Nephron progenitor cell (in vitro differentiated cells): ENCODE data around the gene DUSP16.
"Not testable (repeated sequence)": the region's sequence is repeated elsewhere in the genome, so short reads cannot be mapped to it uniquely, and the experiment has no call there.

Experiments
- DNase-seq: peaks from one replicate; pipeline ENCODE4 v3.0.0; 2021
- H3K27ac Mint-ChIP-seq: 2 replicates; pipeline ENCODE4 v1.8.0; 2021; ENCODE audit warnings: mild to moderate bottlenecking, moderate library complexity, mixed read lengths
- H3K27me3 Mint-ChIP-seq: 2 replicates; pipeline ENCODE4 v1.8.0; 2021; ENCODE audit warnings: mild to moderate bottlenecking, low read depth, mixed read lengths; ENCODE audit not compliant: poor library complexity
- H3K36me3 Mint-ChIP-seq: 2 replicates; pipeline ENCODE4 v1.8.0; 2021; ENCODE audit warnings: low read depth, mixed read lengths
- H3K4me1 Mint-ChIP-seq: 2 replicates; pipeline ENCODE4 v1.8.0; 2021; ENCODE audit warnings: mixed read lengths
- H3K4me3 Mint-ChIP-seq: 2 replicates; pipeline ENCODE4 v1.8.0; 2021; ENCODE audit warnings: mild to moderate bottlenecking, moderate library complexity, mixed read lengths
- H3K9me3 Mint-ChIP-seq: 2 replicates; pipeline ENCODE4 v1.8.0; 2021; ENCODE audit warnings: mild to moderate bottlenecking, moderate library complexity, mixed read lengths
- CTCF ChIP-seq: fragments of 200-600 bp; sonication (generic); IDR thresholded peaks from 2 replicates; pipeline ENCODE4 v1.5.0; 2021; ENCODE audit warnings: antibody characterized with exemption

Gene DUSP16

GRCh38 chr12:12524128-12524527 lies 38.5 kb downstream of the DUSP16 start:
- Mint-ChIP-seq H3K4me3 (no peak overlapping the region), H3K27me3 (no peaks in the 10 kb centered on the region), H3K4me1 (peaks cover 30% of the 10 kb centered on the region), H3K27ac (no peak overlapping the region), H3K36me3 (peaks cover 14% of the 10 kb centered on the region), H3K9me3 (no peaks in the 10 kb centered on the region)
- no peak for DNase-seq
- no peak for TF ChIP-seq CTCF

- Mint-ChIP-seq H3K27me3 (no peaks in the 10 kb centered on the region), H3K36me3 (peaks cover 21% of the 10 kb centered on the region), H3K4me1 (peaks cover 23% of the 10 kb centered on the region), H3K4me3 (no peak overlapping the region), H3K9me3 (no peaks in the 10 kb centered on the region), H3K27ac (no peak overlapping the region)
- DNase-seq: no peak
- no peak for TF ChIP-seq CTCF
Measured at GRCh38 chr12:12523229-12523628, 39.4 kb downstream of the DUSP16 start.

- peaks cover 18% of the 10 kb centered on the region for H3K4me1 Mint-ChIP-seq
- H3K27ac Mint-ChIP-seq, H3K9me3 Mint-ChIP-seq: not testable (repeated sequence)
Measured at GRCh38 chr12:12522657-12523056, 40.0 kb downstream of the DUSP16 start.

GRCh38 chr12:12521888-12522287 lies 40.8 kb downstream of the DUSP16 start:
- Mint-ChIP-seq H3K9me3 (no peaks in the 10 kb centered on the region), H3K4me3 (no peak overlapping the region), H3K27me3 (no peaks in the 10 kb centered on the region), H3K36me3 (peaks cover 29% of the 10 kb centered on the region), H3K27ac (peak overlapping the region; percentile 1), H3K4me1 (peaks cover 18% of the 10 kb centered on the region)
- no peak for TF ChIP-seq CTCF
- DNase-seq: no peak

More at GRCh38 chr12:12522657-12523056, 40.0 kb downstream of the DUSP16 start:
- not testable (repeated sequence) for DNase-seq, H3K27me3 Mint-ChIP-seq, H3K4me3 Mint-ChIP-seq
- H3K36me3 Mint-ChIP-seq: peaks cover 21% of the 10 kb centered on the region

GRCh38 chr12:12521044-12521485 lies 41.6 kb downstream of the DUSP16 start:
- DNase-seq: no peak
- TF ChIP-seq CTCF: no peak
- Mint-ChIP-seq H3K9me3 (no peaks in the 10 kb centered on the region), H3K4me3 (no peak overlapping the region), H3K4me1 (peaks cover 18% of the 10 kb centered on the region), H3K27ac (peak overlapping the region; percentile 3), H3K36me3 (peaks cover 37% of the 10 kb centered on the region), H3K27me3 (no peaks in the 10 kb centered on the region)

- Mint-ChIP-seq H3K9me3 (no peaks in the 10 kb centered on the region), H3K36me3 (peaks cover 38% of the 10 kb centered on the region), H3K4me1 (peaks cover 18% of the 10 kb centered on the region), H3K27ac (no peak overlapping the region), H3K27me3 (no peaks in the 10 kb centered on the region), H3K4me3 (no peak overlapping the region)
- no peak for DNase-seq
- TF ChIP-seq CTCF: no peak
Measured at GRCh38 chr12:12520273-12520672, 42.4 kb downstream of the DUSP16 start.
